ENCODE measurements around the gene WDR86.

The WDR86 gene

DNA sequence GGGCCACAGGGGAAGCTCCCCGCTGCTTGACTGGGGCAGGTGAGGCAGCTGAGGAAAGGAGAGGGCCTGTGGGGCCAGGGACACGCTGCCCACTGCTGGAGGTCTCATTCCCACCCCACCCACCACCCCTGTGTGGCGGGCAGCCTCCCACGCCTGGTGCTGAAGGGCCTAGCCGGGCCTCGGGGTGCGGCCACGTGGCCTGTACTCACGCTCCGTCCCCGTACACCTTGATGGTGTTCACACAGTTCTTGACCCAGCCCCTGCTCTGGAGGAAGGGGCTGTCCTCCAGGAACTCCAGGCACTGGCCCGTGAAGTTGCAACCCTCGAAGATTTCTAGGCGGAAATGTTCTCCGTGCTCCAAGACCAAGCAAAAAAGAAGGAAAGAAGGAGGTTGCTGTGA lies 26.1 kb upstream of the WDR86 start:
- Histone ChIP-seq H3K4me3 (ENCODE audit: low read depth, low read length, poor library complexity, severe bottlenecking) (no peak overlapping the region), H3K9me2 (ENCODE audit: low read depth, low read length) (no peaks in the 10 kb centered on the region), H2AFZ (ENCODE audit: low read length) (no peak overlapping the region), H3K27me3 (ENCODE audit: insufficient read depth, low read length) (peaks cover 1% of the 10 kb centered on the region; the same call in 1 of the 2 replicates), H3K4me2 (ENCODE audit: low read length) (no peak overlapping the region), H3K9ac (ENCODE audit: low read length) (no peak overlapping the region), H3K36me3 (ENCODE audit: insufficient read depth, low read length) (no peaks in the 10 kb centered on the region), H3K79me2 (ENCODE audit: insufficient read depth, low read length) (no peaks in the 10 kb centered on the region), H3K9me3 (ENCODE audit: low read length) (no peaks in the 10 kb centered on the region), H3K4me1 (ENCODE audit: insufficient read depth, low read length, severe bottlenecking) (no peaks in the 10 kb centered on the region), H3F3A (ENCODE audit: insufficient read depth, low read length) (no peaks in the 10 kb centered on the region), H4K20me1 (ENCODE audit: insufficient read depth, low read length) (no peaks in the 10 kb centered on the region), H3K27ac (ENCODE audit: low read depth, low read length, poor library complexity, severe bottlenecking) (no peak overlapping the region)
- TF ChIP-seq, protein P1, sequence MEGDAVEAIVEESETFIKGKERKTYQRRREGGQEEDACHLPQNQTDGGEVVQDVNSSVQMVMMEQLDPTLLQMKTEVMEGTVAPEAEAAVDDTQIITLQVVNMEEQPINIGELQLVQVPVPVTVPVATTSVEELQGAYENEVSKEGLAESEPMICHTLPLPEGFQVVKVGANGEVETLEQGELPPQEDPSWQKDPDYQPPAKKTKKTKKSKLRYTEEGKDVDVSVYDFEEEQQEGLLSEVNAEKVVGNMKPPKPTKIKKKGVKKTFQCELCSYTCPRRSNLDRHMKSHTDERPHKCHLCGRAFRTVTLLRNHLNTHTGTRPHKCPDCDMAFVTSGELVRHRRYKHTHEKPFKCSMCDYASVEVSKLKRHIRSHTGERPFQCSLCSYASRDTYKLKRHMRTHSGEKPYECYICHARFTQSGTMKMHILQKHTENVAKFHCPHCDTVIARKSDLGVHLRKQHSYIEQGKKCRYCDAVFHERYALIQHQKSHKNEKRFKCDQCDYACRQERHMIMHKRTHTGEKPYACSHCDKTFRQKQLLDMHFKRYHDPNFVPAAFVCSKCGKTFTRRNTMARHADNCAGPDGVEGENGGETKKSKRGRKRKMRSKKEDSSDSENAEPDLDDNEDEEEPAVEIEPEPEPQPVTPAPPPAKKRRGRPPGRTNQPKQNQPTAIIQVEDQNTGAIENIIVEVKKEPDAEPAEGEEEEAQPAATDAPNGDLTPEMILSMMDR (IDR thresholded peaks at IDR 0.05; ENCODE audit: low read length) = no peak
- TF ChIP-seq EZH2 (IDR thresholded peaks at IDR 0.05; ENCODE audit: borderline replicate concordance, low read length) = no peak

GRCh38 chr7:151435103-151435916 lies 25.5 kb upstream of the WDR86 start:
- Histone ChIP-seq H3K9me2 (ENCODE audit: low read depth, low read length) (no peaks in the 10 kb centered on the region), H3K9ac (ENCODE audit: low read length) (no peak overlapping the region), H3K4me2 (ENCODE audit: low read length) (no peak overlapping the region), H4K20me1 (ENCODE audit: insufficient read depth, low read length) (no peaks in the 10 kb centered on the region), H3K4me1 (ENCODE audit: insufficient read depth, low read length, severe bottlenecking) (no peaks in the 10 kb centered on the region), H2AFZ (ENCODE audit: low read length) (no peak overlapping the region), H3K79me2 (ENCODE audit: insufficient read depth, low read length) (no peaks in the 10 kb centered on the region), H3K36me3 (ENCODE audit: insufficient read depth, low read length) (no peaks in the 10 kb centered on the region), H3K27me3 (ENCODE audit: insufficient read depth, low read length) (peaks cover 6% of the 10 kb centered on the region; the same call in 1 of the 2 replicates), H3F3A (ENCODE audit: insufficient read depth, low read length) (no peaks in the 10 kb centered on the region), H3K9me3 (ENCODE audit: low read length) (no peaks in the 10 kb centered on the region), H3K27ac (ENCODE audit: low read depth, low read length, poor library complexity, severe bottlenecking) (no peak overlapping the region), H3K4me3 (ENCODE audit: low read depth, low read length, poor library complexity, severe bottlenecking) (no peak overlapping the region)
- TF ChIP-seq EZH2 (IDR thresholded peaks at IDR 0.05; ENCODE audit: borderline replicate concordance, low read length) = no peak
- TF ChIP-seq, protein P1 (IDR thresholded peaks at IDR 0.05; ENCODE audit: low read length) = no peak

GRCh38 chr7:151434549-151434948 lies 24.7 kb upstream of the WDR86 start:
- Histone ChIP-seq H3K4me2 (ENCODE audit: low read length) (no peak overlapping the region), H2AFZ (ENCODE audit: low read length) (no peak overlapping the region), H3K9me2 (ENCODE audit: low read depth, low read length) (no peaks in the 10 kb centered on the region), H4K20me1 (ENCODE audit: insufficient read depth, low read length) (no peaks in the 10 kb centered on the region), H3K27ac (ENCODE audit: low read depth, low read length, poor library complexity, severe bottlenecking) (no peak overlapping the region), H3F3A (ENCODE audit: insufficient read depth, low read length) (no peaks in the 10 kb centered on the region), H3K79me2 (ENCODE audit: insufficient read depth, low read length) (no peaks in the 10 kb centered on the region), H3K4me3 (ENCODE audit: low read depth, low read length, poor library complexity, severe bottlenecking) (no peak overlapping the region), H3K9ac (ENCODE audit: low read length) (no peak overlapping the region), H3K9me3 (ENCODE audit: low read length) (no peaks in the 10 kb centered on the region), H3K4me1 (ENCODE audit: insufficient read depth, low read length, severe bottlenecking) (peaks cover 7% of the 10 kb centered on the region), H3K36me3 (ENCODE audit: insufficient read depth, low read length) (no peaks in the 10 kb centered on the region), H3K27me3 (ENCODE audit: insufficient read depth, low read length) (peaks cover 6% of the 10 kb centered on the region; the same call in 1 of the 2 replicates)
- TF ChIP-seq, protein P1 (IDR thresholded peaks at IDR 0.05; ENCODE audit: low read length) = no peak
- no peak for TF ChIP-seq EZH2 (IDR thresholded peaks at IDR 0.05; ENCODE audit: borderline replicate concordance, low read length)
